ENCODE data around the gene TSPAN15. TPM values are rescaled to one million over a fixed set of nuclear protein-coding genes. Genes with fewer than 3 reads are reported as not detected.
A peak's percentile ranks its signal among the peaks of the same experiment; 100 is the strongest.

The TSPAN15 gene
- total and polyA plus RNA-seq, 8 donors = 34.4 to 67.9 (median 41.5) TPM

DNA sequence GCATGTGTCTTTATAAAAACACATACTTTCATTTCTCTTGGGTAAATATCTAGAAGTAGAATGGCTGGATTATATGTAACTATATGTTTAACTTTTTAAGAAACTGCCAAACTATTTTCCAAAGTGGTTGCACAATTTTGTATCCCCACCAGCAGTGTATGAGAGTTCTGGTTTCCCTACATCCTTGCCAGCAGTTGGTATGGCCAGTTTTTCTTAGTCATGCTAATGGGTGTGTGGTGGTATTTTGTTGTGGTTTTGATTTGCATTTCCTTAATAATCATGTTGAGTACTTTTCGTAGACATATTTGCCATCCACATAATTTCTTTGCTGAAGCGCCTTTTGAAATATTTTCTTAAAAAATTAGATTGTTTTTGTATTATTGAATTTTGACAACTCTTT lies 61.6 kb downstream of the TSPAN15 start:
- no peaks in the 10 kb centered on the region for H3K36me3 ChIP-seq
- H3K9me3 ChIP-seq = no peaks in the 10 kb centered on the region
- H3K27ac ChIP-seq = no peak overlapping the region
- peaks cover 0 to 2% of the 10 kb centered on the region in 2 donors for H3K4me1 ChIP-seq
- TF ChIP-seq, protein P1, sequence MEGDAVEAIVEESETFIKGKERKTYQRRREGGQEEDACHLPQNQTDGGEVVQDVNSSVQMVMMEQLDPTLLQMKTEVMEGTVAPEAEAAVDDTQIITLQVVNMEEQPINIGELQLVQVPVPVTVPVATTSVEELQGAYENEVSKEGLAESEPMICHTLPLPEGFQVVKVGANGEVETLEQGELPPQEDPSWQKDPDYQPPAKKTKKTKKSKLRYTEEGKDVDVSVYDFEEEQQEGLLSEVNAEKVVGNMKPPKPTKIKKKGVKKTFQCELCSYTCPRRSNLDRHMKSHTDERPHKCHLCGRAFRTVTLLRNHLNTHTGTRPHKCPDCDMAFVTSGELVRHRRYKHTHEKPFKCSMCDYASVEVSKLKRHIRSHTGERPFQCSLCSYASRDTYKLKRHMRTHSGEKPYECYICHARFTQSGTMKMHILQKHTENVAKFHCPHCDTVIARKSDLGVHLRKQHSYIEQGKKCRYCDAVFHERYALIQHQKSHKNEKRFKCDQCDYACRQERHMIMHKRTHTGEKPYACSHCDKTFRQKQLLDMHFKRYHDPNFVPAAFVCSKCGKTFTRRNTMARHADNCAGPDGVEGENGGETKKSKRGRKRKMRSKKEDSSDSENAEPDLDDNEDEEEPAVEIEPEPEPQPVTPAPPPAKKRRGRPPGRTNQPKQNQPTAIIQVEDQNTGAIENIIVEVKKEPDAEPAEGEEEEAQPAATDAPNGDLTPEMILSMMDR (IDR thresholded peaks at IDR 0.05) = no peak
- DNase-seq = no peak
- no peaks in the 10 kb centered on the region for H3K27me3 ChIP-seq
- no peak for ATAC-seq
- H3K4me3 ChIP-seq = no peak overlapping the region
- intact Hi-C loops (cut with DNase I) = no loop called here

DNA sequence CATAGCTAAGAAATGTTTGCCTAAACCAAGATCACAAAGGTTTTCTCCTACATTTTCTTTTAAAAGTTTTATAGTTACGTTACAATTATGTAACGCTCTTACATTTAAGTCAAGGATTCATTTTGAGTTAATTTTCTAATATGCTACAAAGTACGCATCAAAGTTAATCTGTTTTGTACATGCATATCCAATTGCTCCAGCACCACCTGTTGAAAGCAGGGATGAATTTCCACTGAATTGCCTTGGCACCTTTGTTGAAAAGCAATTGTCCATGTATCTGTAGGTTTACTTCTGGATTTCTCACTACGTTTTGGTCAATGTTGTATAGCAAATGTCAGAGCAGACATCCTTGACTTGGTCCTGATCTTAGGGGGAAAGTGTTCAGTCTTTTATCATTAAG lies 62.4 kb downstream of the TSPAN15 start:
- Histone ChIP-seq H3K27me3 (no peaks in the 10 kb centered on the region), H3K4me3 (no peak overlapping the region), H3K4me1 (no peaks in the 10 kb centered on the region), H3K9me3 (no peaks in the 10 kb centered on the region), H3K36me3 (no peaks in the 10 kb centered on the region), H3K27ac (no peak overlapping the region)
- DNase-seq (no peak), ATAC-seq (no peak)
- intact Hi-C loops (cut with DNase I) = loop anchor here in 1 of 2 donors (2.0 kb wide), 1 partner anchor 127 kb away; no protein-coding TSS in a partner anchor
- TF ChIP-seq, protein P1 (IDR thresholded peaks at IDR 0.05) = no peak

DNA sequence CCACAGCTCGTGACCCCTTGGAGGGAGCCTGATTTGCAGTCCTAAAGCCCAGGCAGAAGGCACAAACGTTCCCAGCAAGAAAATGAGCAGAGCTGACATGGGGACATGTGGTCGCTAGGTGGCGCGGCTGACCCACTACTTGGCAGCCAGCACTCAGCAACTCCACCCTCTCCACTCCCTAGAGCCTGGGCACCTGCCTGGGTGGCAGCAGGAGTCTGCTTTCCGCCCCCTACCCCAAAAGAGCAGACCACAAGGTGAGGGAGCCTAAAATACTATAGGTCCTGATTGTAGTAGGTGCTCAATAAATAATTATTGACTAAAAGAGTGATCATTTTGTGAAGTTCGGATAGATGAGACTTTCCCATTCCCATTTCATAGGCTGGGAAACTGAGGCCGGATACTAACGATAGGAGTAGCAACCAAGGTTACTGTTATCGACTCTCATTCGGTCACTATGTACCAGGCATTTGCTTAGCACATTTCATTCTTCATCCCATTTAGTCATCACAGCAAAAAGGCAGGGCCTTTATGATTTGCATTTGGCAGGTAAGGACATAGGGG lies 64.5 kb downstream of the TSPAN15 start:
- no peak overlapping the region for H3K4me3 ChIP-seq
- intact Hi-C loops (cut with DNase I) = loop anchor here in 1 of 2 donors (2.0 kb wide), 1 partner anchor 125 kb away; no protein-coding TSS in a partner anchor
- no peaks in the 10 kb centered on the region for H3K36me3 ChIP-seq
- DNase-seq (peak; percentile 42 to 90 (median 66)), ATAC-seq (peak; percentile 97)
- no peaks in the 10 kb centered on the region for H3K9me3 ChIP-seq
- no peaks in the 10 kb centered on the region for H3K4me1 ChIP-seq
- H3K27me3 ChIP-seq = no peaks in the 10 kb centered on the region
- TF ChIP-seq, protein P1 (IDR thresholded peaks at IDR 0.05) = peak; percentile 68 to 76
- H3K27ac ChIP-seq = no peak overlapping the region

DNA sequence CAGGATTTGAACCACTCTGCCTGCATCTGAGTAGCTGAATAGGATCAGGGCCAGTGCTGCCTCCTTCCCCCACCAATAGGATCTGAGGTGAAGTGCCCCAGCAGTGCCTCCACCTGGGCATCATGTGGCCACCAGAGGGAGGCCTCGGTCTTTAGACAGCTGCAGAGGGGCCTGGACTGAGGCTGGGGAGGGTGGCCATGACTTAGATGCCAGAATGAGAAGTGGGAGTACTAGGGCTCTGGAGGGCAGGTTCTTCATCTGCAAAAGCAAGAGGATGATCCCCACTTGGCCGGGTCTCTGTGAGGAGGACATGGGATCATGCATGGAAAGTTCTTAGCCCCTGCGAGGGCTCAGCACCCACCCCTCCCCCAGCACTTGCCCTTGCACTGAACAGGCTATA lies 65.1 kb downstream of the TSPAN15 start:
- ATAC-seq (no peak), DNase-seq (no peak)
- no peak overlapping the region for H3K4me3 ChIP-seq
- TF ChIP-seq, protein P1 (IDR thresholded peaks at IDR 0.05) = no peak
- H3K9me3 ChIP-seq = no peaks in the 10 kb centered on the region
- H3K36me3 ChIP-seq = no peaks in the 10 kb centered on the region
- no peaks in the 10 kb centered on the region for H3K27me3 ChIP-seq
- no peaks in the 10 kb centered on the region for H3K4me1 ChIP-seq
- no peak overlapping the region for H3K27ac ChIP-seq
- intact Hi-C loops (cut with DNase I) = no loop called here

DNA sequence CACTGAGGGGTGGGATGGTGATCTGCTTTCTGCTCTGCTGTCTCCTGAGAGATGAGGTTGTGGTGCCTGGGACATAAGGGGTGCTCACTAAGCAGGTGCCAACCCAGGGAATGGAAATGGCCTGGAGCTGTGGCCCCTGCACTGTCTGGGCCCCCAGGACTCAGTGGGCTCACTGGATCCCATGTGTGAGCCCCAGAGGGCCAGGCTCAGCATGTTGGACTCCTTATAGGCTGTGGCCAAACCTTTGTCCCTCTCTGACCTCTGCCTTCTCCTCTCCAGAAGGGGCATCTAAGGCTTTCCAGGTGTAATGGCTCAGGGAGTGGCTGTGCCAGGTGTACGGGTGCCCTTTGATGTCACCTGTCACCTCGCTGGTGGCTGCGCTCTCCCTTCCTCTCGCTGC lies 65.5 kb downstream of the TSPAN15 start:
- intact Hi-C loops (cut with DNase I) = no loop called here
- Histone ChIP-seq H3K27ac (no peak overlapping the region), H3K4me1 (no peaks in the 10 kb centered on the region), H3K27me3 (no peaks in the 10 kb centered on the region), H3K9me3 (no peaks in the 10 kb centered on the region), H3K36me3 (no peaks in the 10 kb centered on the region), H3K4me3 (no peak overlapping the region)
- ATAC-seq (no peak), DNase-seq (no peak)
- TF ChIP-seq, protein P1 (IDR thresholded peaks at IDR 0.05) = no peak

Data from left lung (tissue), 10 donors.